Fibroblast of villous mesenchyme (primary cell): ENCODE measurements around the gene NQO2. TPM values are rescaled to one million over a fixed set of nuclear protein-coding genes. Genes with fewer than 3 reads are reported as not detected.
"Not testable (repeated sequence)": the region's sequence is repeated elsewhere in the genome, so short reads cannot be mapped to it uniquely, and the experiment has no call there.

Experiments
- DNase-seq: peaks from one replicate; pipeline ENCODE4 v3.0.0-alpha.2; 2010; ENCODE audit warnings: low read depth
- H3K4me3 ChIP-seq: 2 replicates; pipeline ENCODE4 v1.5.1; 2011; ENCODE audit warnings: low read depth, mild to moderate bottlenecking, low read length
- CTCF ChIP-seq: IDR thresholded peaks from 2 replicates; pipeline ENCODE4 v1.5.1; 2012; ENCODE audit warnings: low read depth, mild to moderate bottlenecking, low read length; ENCODE audit not compliant: insufficient read depth
- total RNA-seq: library from RNA; depleted of rRNA; stranded (reverse); fragments of >200 nt; gene quantifications from 2 replicates; pipeline ENCODE4 v1.2.3, GENCODE V29; 2012

Gene NQO2
- total RNA-seq, 1 donor: 12.1 TPM

- H3K4me3 ChIP-seq: no peak overlapping the region
- no peak for DNase-seq
- no peak for TF ChIP-seq CTCF
Measured at GRCh38 chr6:3039384-3039783, 39.7 kb downstream of the NQO2 start.

GRCh38 chr6:3041147-3041546 lies 41.5 kb downstream of the NQO2 start:
- TF ChIP-seq CTCF: no peak
- H3K4me3 ChIP-seq: no peak overlapping the region
- DNase-seq: no peak

GRCh38 chr6:3041606-3042005 lies 41.9 kb downstream of the NQO2 start:
- no peak for TF ChIP-seq CTCF
- DNase-seq: no peak
- H3K4me3 ChIP-seq: no peak overlapping the region

GRCh38 chr6:3045369-3045768 lies 45.7 kb downstream of the NQO2 start:
- no peak for TF ChIP-seq CTCF
- no peak for DNase-seq
- no peak overlapping the region for H3K4me3 ChIP-seq

GRCh38 chr6:3045777-3046176 lies 46.1 kb downstream of the NQO2 start:
- no peak for DNase-seq
- H3K4me3 ChIP-seq: no peak overlapping the region
- no peak for TF ChIP-seq CTCF

GRCh38 chr6:3046295-3046694 lies 46.6 kb downstream of the NQO2 start:
- no peak for TF ChIP-seq CTCF
- no peak overlapping the region for H3K4me3 ChIP-seq
- DNase-seq: no peak

GRCh38 chr6:3048009-3048408 lies 48.3 kb downstream of the NQO2 start:
- not testable (repeated sequence) for DNase-seq

More at GRCh38 chr6:3048009-3048408, 48.3 kb downstream of the NQO2 start:
- H3K4me3 ChIP-seq: not testable (repeated sequence)
